ENCODE data around the gene CDK3. TPM values are rescaled to one million over a fixed set of nuclear protein-coding genes. Genes with fewer than 3 reads are reported as not detected.

The CDK3 gene
- total RNA-seq, 2 experiments from 2014 or later: 3.8 to 4.1 TPM

- no peaks in the 10 kb centered on the region for H3K36me3 Mint-ChIP-seq (ENCODE audit: low read depth)
- DNase-seq (no peak), ATAC-seq (no peak)
- H3K27ac Mint-ChIP-seq: no peak overlapping the region
- TF ChIP-seq CTCF (IDR thresholded peaks at IDR 0.05): no peak
- POLR2A ChIA-PET: interaction anchor here (0.7 to 1.2 kb wide), 3 partner anchors 52 to 340 kb away, joined by 3 to 4 read pairs (median 3); partner anchors contain the start of genes MRPL38 and PRPSAP1
- peaks cover 8% of the 10 kb centered on the region for H3K4me1 Mint-ChIP-seq (ENCODE audit: low read depth)
- CTCF ChIA-PET: interaction anchor here (0.7 to 9.3 kb wide), 64 partner anchors 11 to 395 kb away, joined by 3 to 122 read pairs (median 5); partner anchors contain the start of genes CDK3, EXOC7, FOXJ1 and MRPL38
- no peak overlapping the region for H3K4me3 Mint-ChIP-seq
- H3K9me3 Mint-ChIP-seq: no peaks in the 10 kb centered on the region
- no peaks in the 10 kb centered on the region for H3K27me3 Mint-ChIP-seq
- intact Hi-C loops (cut with micrococcal nuclease): no loop called here
Measured at GRCh38 chr17:76013377-76013932, 12.8 kb downstream of the CDK3 start.

GRCh38 chr17:76014100-76014924, 13.7 kb downstream of the CDK3 start:
- DNase-seq: peak; percentile 88
- ChIA-PET POLR2A (interaction anchor here (0.5 to 1.3 kb wide), 6 partner anchors 15 to 382 kb away, joined by 3 to 4 read pairs (median 3); partner anchors contain the start of genes MRPL38 and PRPSAP1), CTCF (interaction anchor here (0.7 to 9.3 kb wide), 72 partner anchors 12 to 394 kb away, joined by 3 to 122 read pairs (median 5); partner anchors contain the start of genes CDK3, EVPL, EXOC7 and FOXJ1)
- Mint-ChIP-seq H3K27ac (peak overlapping the region; percentile 55), H3K4me1 (ENCODE audit: low read depth) (peaks cover 8% of the 10 kb centered on the region), H3K9me3 (no peaks in the 10 kb centered on the region), H3K4me3 (no peak overlapping the region), H3K27me3 (no peaks in the 10 kb centered on the region), H3K36me3 (ENCODE audit: low read depth) (no peaks in the 10 kb centered on the region)
- intact Hi-C loops (cut with micrococcal nuclease): no loop called here
- ATAC-seq: peak; percentile 100
- peak; percentile 95 for TF ChIP-seq CTCF (IDR thresholded peaks at IDR 0.05)

- ChIA-PET POLR2A (interaction anchor here (1.2 to 1.3 kb wide), 3 partner anchors 15 to 50 kb away, joined by 3 to 4 read pairs (median 4); no protein-coding TSS in a partner anchor), CTCF (interaction anchor here (0.5 to 9.3 kb wide), 54 partner anchors 12 to 383 kb away, joined by 3 to 122 read pairs (median 5); partner anchors contain the start of genes CDK3, EVPL, EXOC7 and GALK1)
- Mint-ChIP-seq H3K27ac (no peak overlapping the region), H3K36me3 (ENCODE audit: low read depth) (no peaks in the 10 kb centered on the region), H3K9me3 (no peaks in the 10 kb centered on the region), H3K27me3 (no peaks in the 10 kb centered on the region), H3K4me1 (ENCODE audit: low read depth) (peaks cover 8% of the 10 kb centered on the region), H3K4me3 (no peak overlapping the region)
- ATAC-seq (no peak), DNase-seq (no peak)
- TF ChIP-seq CTCF (IDR thresholded peaks at IDR 0.05): no peak
- intact Hi-C loops (cut with micrococcal nuclease): loop anchor here (5.0 kb wide), 1 partner anchor 87 kb away; the partner anchor contains the start of gene EXOC7
Measured at GRCh38 chr17:76014925-76015261, 14.2 kb downstream of the CDK3 start.

- H3K4me3 Mint-ChIP-seq: no peak overlapping the region
- TF ChIP-seq CTCF (IDR thresholded peaks at IDR 0.05): no peak
- no peak overlapping the region for H3K27ac Mint-ChIP-seq
- intact Hi-C loops (cut with micrococcal nuclease): loop anchor here (5.0 kb wide), 1 partner anchor 85 kb away; the partner anchor contains the start of gene EXOC7
- no peaks in the 10 kb centered on the region for H3K9me3 Mint-ChIP-seq
- DNase-seq (no peak), ATAC-seq (no peak)
- no peaks in the 10 kb centered on the region for H3K36me3 Mint-ChIP-seq (ENCODE audit: low read depth)
- CTCF ChIA-PET: interaction anchor here (0.9 to 9.3 kb wide), 5 partner anchors 10 to 46 kb away, joined by 3 to 122 read pairs (median 3); partner anchors contain the start of gene CDK3
- peaks cover 8% of the 10 kb centered on the region for H3K4me1 Mint-ChIP-seq (ENCODE audit: low read depth)
- POLR2A ChIA-PET: interaction anchor here (0.6 kb wide), 1 partner anchor 8 kb away, joined by 3 read pairs; no protein-coding TSS in a partner anchor
- H3K27me3 Mint-ChIP-seq: no peaks in the 10 kb centered on the region
Measured at GRCh38 chr17:76017481-76018339, 17.1 kb downstream of the CDK3 start.
